Fibroblast of lung (primary cell): ENCODE data around the gene BTNL2. TPM values are rescaled to one million over a fixed set of nuclear protein-coding genes. Genes with fewer than 3 reads are reported as not detected.
"Not testable (repeated sequence)": the region's sequence is repeated elsewhere in the genome, so short reads cannot be mapped to it uniquely, and the experiment has no call there.

Experiments used
- DNase-seq, 2 donors: peaks; one replicate each; pipeline versions ENCODE4 v3.0.0 to v3.0.0-alpha.2; 2010; ENCODE audit warnings: low read depth in 2 of 2
- H2AFZ ChIP-seq: 2 replicates; pipeline ENCODE4 v1.5.1; 2012; ENCODE audit warnings: low read length, control low read depth, inconsistent platforms
- H3K27ac ChIP-seq: 2 replicates; pipeline ENCODE4 v1.5.1; 2011; ENCODE audit warnings: low read length, control low read depth; ENCODE audit not compliant: insufficient read depth
- H3K27me3 ChIP-seq: 2 replicates; pipeline ENCODE4 v1.5.1; 2011; ENCODE audit warnings: mild to moderate bottlenecking, low read length; ENCODE audit not compliant: control insufficient read depth, insufficient read depth
- H3K36me3 ChIP-seq: 2 replicates; pipeline ENCODE4 v1.5.1; 2011; ENCODE audit warnings: low read length; ENCODE audit not compliant: control insufficient read depth, insufficient read depth
- H3K4me1 ChIP-seq: 2 replicates; pipeline ENCODE4 v1.5.1; 2011; ENCODE audit warnings: low read length; ENCODE audit not compliant: control insufficient read depth, insufficient read depth; ENCODE audit errors: extremely low read depth
- H3K4me2 ChIP-seq: 2 replicates; pipeline ENCODE4 v1.5.1; 2011; ENCODE audit warnings: low read length, control low read depth; ENCODE audit not compliant: insufficient read depth; ENCODE audit errors: extremely low read depth
- H3K4me3 ChIP-seq, 4 experiments: fragments of 200-600 bp in 1 of 4; sonication (generic) in 1 of 4; replicated peaks in 1 of 4; 2 replicates each; pipeline ENCODE4 v1.5.1; 2011 to 2016; ENCODE audit warnings: low read length in 4 of 4, low read depth in 3 of 4, mild to moderate bottlenecking in 3 of 4, control low read depth in 2 of 4, inconsistent platforms in 1 of 4, mixed read lengths in 1 of 4; ENCODE audit not compliant: insufficient read depth in 1 of 4; ENCODE audit errors: control extremely low read depth in 1 of 4
- H3K79me2 ChIP-seq: 2 replicates; pipeline ENCODE4 v1.5.1; 2012; ENCODE audit warnings: mild to moderate bottlenecking, low read length, inconsistent platforms; ENCODE audit not compliant: control insufficient read depth, insufficient read depth
- H3K9ac ChIP-seq: 2 replicates; pipeline ENCODE4 v1.5.1; 2011; ENCODE audit warnings: mild to moderate bottlenecking, low read length, control low read depth; ENCODE audit not compliant: insufficient read depth
- H3K9me3 ChIP-seq: 2 replicates; pipeline ENCODE4 v1.5.1; 2012; ENCODE audit warnings: low read depth, low read length; ENCODE audit not compliant: control insufficient read depth, insufficient read depth
- H4K20me1 ChIP-seq: 2 replicates; pipeline ENCODE4 v1.5.1; 2011; ENCODE audit warnings: low read length; ENCODE audit not compliant: control insufficient read depth, insufficient read depth; ENCODE audit errors: extremely low read depth
- EZH2 ChIP-seq: IDR thresholded peaks from 2 replicates; pipeline ENCODE4 v1.5.1; 2012; ENCODE audit warnings: low read length, control low read depth, mild to moderate bottlenecking; ENCODE audit errors: missing control alignments
- polyA plus RNA-seq, 2 donors: library from polyadenylated mRNA; depleted of rRNA in 1 of 2; stranded (reverse) in 1 of 2; unstranded in 1 of 2; fragments of >200 nt; gene quantifications; 2 replicates each; pipeline ENCODE4 v1.2.1, GENCODE V29; 2011 to 2012; ENCODE audit warnings: missing spikeins in 1 of 2
- total RNA-seq: library from RNA; depleted of rRNA; stranded (reverse); fragments of >200 nt; gene quantifications from 2 replicates; pipeline ENCODE4 v1.2.1, GENCODE V29; 2014
- TF ChIP-seq, protein P1 (sequence below), 2 donors: IDR thresholded peaks in 1 of 2; conservative IDR thresholded peaks in 1 of 2; 1 replicate in 1 of 2; 2 replicates in 1 of 2; pipeline ENCODE4 v1.5.1; 2011 to 2012; ENCODE audit warnings: low read length in 2 of 2, control low read depth in 1 of 2, inconsistent platforms in 1 of 2, low read depth in 1 of 2, mild to moderate bottlenecking in 1 of 2

The BTNL2 gene
- total and polyA plus RNA-seq, 2 donors (not counting 1 experiment from before 2014, with no cell fraction given): not detected

DNA sequence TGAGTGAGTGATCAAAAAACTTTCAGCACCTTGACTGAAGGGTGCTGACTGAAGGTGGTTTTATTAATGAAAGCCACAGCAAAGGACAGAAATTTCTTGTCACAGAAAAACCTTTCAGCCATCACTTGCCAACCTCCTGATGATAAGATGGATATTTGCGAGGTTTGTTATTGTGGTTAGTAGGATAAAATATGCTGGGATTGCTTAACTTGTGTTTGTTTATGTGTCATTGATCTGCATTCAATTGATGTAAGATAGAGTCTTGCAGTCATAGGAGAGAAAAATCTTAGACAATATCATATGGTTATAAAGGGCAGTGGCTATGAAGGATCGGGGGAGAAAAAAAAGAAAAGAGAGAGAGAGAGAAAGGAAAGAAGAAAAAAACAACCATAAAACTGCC, 36.5 kb downstream of the BTNL2 start:
- DNase-seq: peak; percentile 8 to 17
- H3K27ac ChIP-seq: no peak overlapping the region
- H3K4me1 ChIP-seq: no peaks in the 10 kb centered on the region
- H3K9ac ChIP-seq: no peak overlapping the region
- H3K9me3 ChIP-seq: no peaks in the 10 kb centered on the region
- TF ChIP-seq, protein P1, sequence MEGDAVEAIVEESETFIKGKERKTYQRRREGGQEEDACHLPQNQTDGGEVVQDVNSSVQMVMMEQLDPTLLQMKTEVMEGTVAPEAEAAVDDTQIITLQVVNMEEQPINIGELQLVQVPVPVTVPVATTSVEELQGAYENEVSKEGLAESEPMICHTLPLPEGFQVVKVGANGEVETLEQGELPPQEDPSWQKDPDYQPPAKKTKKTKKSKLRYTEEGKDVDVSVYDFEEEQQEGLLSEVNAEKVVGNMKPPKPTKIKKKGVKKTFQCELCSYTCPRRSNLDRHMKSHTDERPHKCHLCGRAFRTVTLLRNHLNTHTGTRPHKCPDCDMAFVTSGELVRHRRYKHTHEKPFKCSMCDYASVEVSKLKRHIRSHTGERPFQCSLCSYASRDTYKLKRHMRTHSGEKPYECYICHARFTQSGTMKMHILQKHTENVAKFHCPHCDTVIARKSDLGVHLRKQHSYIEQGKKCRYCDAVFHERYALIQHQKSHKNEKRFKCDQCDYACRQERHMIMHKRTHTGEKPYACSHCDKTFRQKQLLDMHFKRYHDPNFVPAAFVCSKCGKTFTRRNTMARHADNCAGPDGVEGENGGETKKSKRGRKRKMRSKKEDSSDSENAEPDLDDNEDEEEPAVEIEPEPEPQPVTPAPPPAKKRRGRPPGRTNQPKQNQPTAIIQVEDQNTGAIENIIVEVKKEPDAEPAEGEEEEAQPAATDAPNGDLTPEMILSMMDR (conservative IDR thresholded peaks at IDR 0.05 in 1 of 2, IDR thresholded peaks at IDR 0.05 in 1 of 2; ENCODE audit: low read depth in 1 of 2, low read length in 2 of 2): no peak
- TF ChIP-seq EZH2: no peak
- no peak overlapping the region for H2AFZ ChIP-seq
- H3K79me2 ChIP-seq: no peaks in the 10 kb centered on the region
- H3K4me2 ChIP-seq: no peak overlapping the region
- H4K20me1 ChIP-seq: no peaks in the 10 kb centered on the region
- no peak overlapping the region for H3K4me3 ChIP-seq
- no peaks in the 10 kb centered on the region for H3K36me3 ChIP-seq
- no peaks in the 10 kb centered on the region for H3K27me3 ChIP-seq

DNA sequence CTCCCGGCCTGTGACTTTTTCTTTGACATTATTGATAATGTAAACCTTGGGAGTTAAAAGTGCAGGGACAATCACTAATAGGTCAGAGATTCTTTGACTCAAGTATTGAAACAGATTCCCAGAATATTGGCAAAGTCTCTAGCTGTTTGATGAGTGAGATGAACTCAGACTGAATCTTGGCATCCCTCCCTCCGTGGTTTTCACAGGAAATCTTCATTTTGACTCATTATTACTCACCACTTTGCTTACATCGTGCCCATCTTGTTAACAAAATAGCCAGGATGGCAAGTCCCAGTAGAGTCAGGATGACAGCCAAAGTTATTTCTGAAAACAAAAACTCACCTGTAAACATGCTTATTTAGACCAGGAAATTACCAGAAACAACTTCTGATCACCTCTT, 37.3 kb downstream of the BTNL2 start:
- Histone ChIP-seq H3K9ac (no peak overlapping the region), H3K79me2 (no peaks in the 10 kb centered on the region), H4K20me1 (no peaks in the 10 kb centered on the region), H3K9me3 (no peaks in the 10 kb centered on the region), H3K4me2 (no peak overlapping the region), H3K4me3 (no peak overlapping the region), H3K36me3 (no peaks in the 10 kb centered on the region), H3K27me3 (no peaks in the 10 kb centered on the region), H3K4me1 (no peaks in the 10 kb centered on the region), H2AFZ (no peak overlapping the region), H3K27ac (no peak overlapping the region)
- peak; percentile 82 to 86 for DNase-seq
- TF ChIP-seq, protein P1 (conservative IDR thresholded peaks at IDR 0.05 in 1 of 2, IDR thresholded peaks at IDR 0.05 in 1 of 2; ENCODE audit: low read depth in 1 of 2, low read length in 2 of 2): no peak
- no peak for TF ChIP-seq EZH2

DNA sequence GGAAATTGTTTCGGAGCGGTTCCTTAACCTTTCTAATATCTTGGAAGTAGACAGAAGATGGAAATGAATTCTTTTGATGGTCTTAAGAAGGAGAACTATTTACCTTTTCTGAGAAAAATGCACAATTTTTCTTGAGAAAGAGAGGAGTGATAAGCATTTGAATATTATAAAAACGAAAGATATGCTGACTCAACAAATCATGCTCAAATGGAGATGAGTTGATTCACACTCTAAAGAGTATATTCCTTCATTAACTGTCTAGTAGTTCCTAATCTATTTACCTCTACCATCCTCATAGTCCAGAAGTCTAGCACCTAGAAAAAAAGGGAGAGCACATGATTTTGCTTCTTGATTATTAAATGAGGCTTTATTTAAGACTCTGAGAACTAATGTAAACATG, 39.3 kb downstream of the BTNL2 start:
- no peak for DNase-seq
- no peaks in the 10 kb centered on the region for H4K20me1 ChIP-seq
- no peak overlapping the region for H3K27ac ChIP-seq
- H3K9me3 ChIP-seq: no peaks in the 10 kb centered on the region
- no peaks in the 10 kb centered on the region for H3K27me3 ChIP-seq
- no peak overlapping the region for H3K4me3 ChIP-seq
- no peak overlapping the region for H2AFZ ChIP-seq
- H3K4me1 ChIP-seq: no peaks in the 10 kb centered on the region
- H3K36me3 ChIP-seq: no peaks in the 10 kb centered on the region
- H3K4me2 ChIP-seq: no peak overlapping the region
- TF ChIP-seq, protein P1 (conservative IDR thresholded peaks at IDR 0.05 in 1 of 2, IDR thresholded peaks at IDR 0.05 in 1 of 2; ENCODE audit: low read depth in 1 of 2, low read length in 2 of 2): no peak
- no peak for TF ChIP-seq EZH2
- no peak overlapping the region for H3K9ac ChIP-seq
- H3K79me2 ChIP-seq: no peaks in the 10 kb centered on the region

DNA sequence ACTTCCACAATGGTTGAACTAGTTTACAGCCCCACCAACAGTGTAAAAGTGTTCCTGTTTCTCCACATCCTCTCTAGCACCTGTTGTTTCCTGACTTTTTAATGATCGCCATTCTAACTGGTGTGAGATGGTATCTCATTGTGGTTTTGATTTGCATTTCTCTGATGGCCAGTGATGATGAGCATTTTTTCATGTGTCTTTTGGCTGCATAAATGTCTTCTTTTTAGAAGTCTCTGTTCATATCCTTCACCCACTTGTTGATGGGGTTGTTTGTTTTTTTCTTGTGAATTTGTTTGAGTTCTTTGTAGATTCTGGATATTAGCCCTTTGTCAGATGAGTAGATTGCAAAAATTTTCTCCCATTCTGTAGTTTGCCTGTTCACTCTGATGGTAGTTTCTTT, 47.8 kb downstream of the BTNL2 start:
- not testable (repeated sequence) for DNase-seq, H2AFZ ChIP-seq, H3K27me3 ChIP-seq, H4K20me1 ChIP-seq, H3K9ac ChIP-seq, H3K79me2 ChIP-seq, H3K27ac ChIP-seq, H3K4me2 ChIP-seq, H3K4me1 ChIP-seq, H3K4me3 ChIP-seq, H3K9me3 ChIP-seq, H3K36me3 ChIP-seq

DNA sequence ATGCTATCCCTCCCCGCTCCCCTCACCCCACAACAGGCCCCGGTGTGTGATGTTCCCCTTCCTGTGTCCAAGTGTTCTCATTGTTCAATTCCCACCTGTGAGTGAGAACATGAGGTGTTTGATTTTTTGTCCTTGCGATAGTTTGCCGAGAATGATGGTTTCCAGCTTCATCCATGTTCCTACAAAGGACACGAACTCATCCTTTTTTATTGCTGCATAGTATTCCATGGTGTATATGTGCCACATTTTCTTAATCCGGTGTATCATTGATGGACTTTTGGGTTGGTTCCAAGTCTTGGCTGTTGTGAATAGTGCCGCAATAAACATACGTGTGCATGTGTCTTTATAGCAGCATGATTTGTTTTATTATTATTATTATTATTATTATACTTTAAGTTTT, 48.4 kb downstream of the BTNL2 start:
- not testable (repeated sequence) for H3K4me3 ChIP-seq, H2AFZ ChIP-seq, H3K4me1 ChIP-seq, H3K27ac ChIP-seq, H4K20me1 ChIP-seq, H3K4me2 ChIP-seq, H3K9ac ChIP-seq, H3K9me3 ChIP-seq, H3K27me3 ChIP-seq, H3K36me3 ChIP-seq, DNase-seq, H3K79me2 ChIP-seq
